ENCODE measurements around the gene SPATC1L.
A peak's percentile ranks its signal among the peaks of the same experiment; 100 is the strongest.

The SPATC1L gene

GRCh38 chr21:46159841-46160656 is 24.2 kb downstream of the SPATC1L start:
- H3K36me3 ChIP-seq (ENCODE audit: insufficient read depth, insufficient read length, low read length) = peaks cover 25% of the 10 kb centered on the region
- peaks cover 12% of the 10 kb centered on the region for H3K4me1 ChIP-seq (ENCODE audit: insufficient read depth, insufficient read length)
- peak overlapping the region; percentile 9 for H3K9ac ChIP-seq (ENCODE audit: insufficient read length, low read depth)
- TF ChIP-seq YY1 (IDR thresholded peaks at IDR 0.05; ENCODE audit: insufficient read depth, insufficient read length) = no peak
- no peak for TF ChIP-seq ZNF274 (IDR thresholded peaks at IDR 0.05; ENCODE audit: low read depth, low read length)
- no peak for TF ChIP-seq SUZ12 (IDR thresholded peaks at IDR 0.05; ENCODE audit: extremely low read depth, insufficient read depth, insufficient read length)
- peaks cover 24% of the 10 kb centered on the region; the same call in 1 of the 2 replicates for H3K9me3 ChIP-seq (ENCODE audit: insufficient read depth, low read length)
- H3K27me3 ChIP-seq (ENCODE audit: insufficient read depth, insufficient read length) = no peaks in the 10 kb centered on the region
- H3K4me3 ChIP-seq (ENCODE audit: insufficient read length, low read depth) = no peak overlapping the region
- no peak for DNase-seq (ENCODE audit: low read depth, low spot score)

- Histone ChIP-seq H3K4me1 (ENCODE audit: insufficient read depth, insufficient read length) (peaks cover 17% of the 10 kb centered on the region), H3K9me3 (ENCODE audit: insufficient read depth, low read length) (peaks cover 24% of the 10 kb centered on the region; the same call in 1 of the 2 replicates), H3K4me3 (ENCODE audit: insufficient read length, low read depth) (no peak overlapping the region), H3K9ac (ENCODE audit: insufficient read length, low read depth) (peak overlapping the region; percentile 9), H3K36me3 (ENCODE audit: insufficient read depth, insufficient read length, low read length) (peaks cover 25% of the 10 kb centered on the region), H3K27me3 (ENCODE audit: insufficient read depth, insufficient read length) (no peaks in the 10 kb centered on the region)
- DNase-seq (ENCODE audit: low read depth, low spot score) = no peak
- TF ChIP-seq ZNF274 (IDR thresholded peaks at IDR 0.05; ENCODE audit: low read depth, low read length) = no peak
- TF ChIP-seq YY1 (IDR thresholded peaks at IDR 0.05; ENCODE audit: insufficient read depth, insufficient read length) = no peak
- no peak for TF ChIP-seq SUZ12 (IDR thresholded peaks at IDR 0.05; ENCODE audit: extremely low read depth, insufficient read depth, insufficient read length)
These were observed 24.9 kb downstream of the SPATC1L start for GRCh38 chr21:46159390-46159789.

- H3K36me3 ChIP-seq (ENCODE audit: insufficient read depth, insufficient read length, low read length) = peaks cover 21% of the 10 kb centered on the region
- H3K9me3 ChIP-seq (ENCODE audit: insufficient read depth, low read length) = peaks cover 24% of the 10 kb centered on the region; the same call in 1 of the 2 replicates
- no peak overlapping the region for H3K9ac ChIP-seq (ENCODE audit: insufficient read length, low read depth)
- no peaks in the 10 kb centered on the region for H3K27me3 ChIP-seq (ENCODE audit: insufficient read depth, insufficient read length)
- no peak overlapping the region for H3K4me3 ChIP-seq (ENCODE audit: insufficient read length, low read depth)
- no peak for DNase-seq (ENCODE audit: low read depth, low spot score)
- peaks cover 19% of the 10 kb centered on the region for H3K4me1 ChIP-seq (ENCODE audit: insufficient read depth, insufficient read length)
- TF ChIP-seq ZNF274 (IDR thresholded peaks at IDR 0.05; ENCODE audit: low read depth, low read length) (no peak), YY1 (IDR thresholded peaks at IDR 0.05; ENCODE audit: insufficient read depth, insufficient read length) (no peak), SUZ12 (IDR thresholded peaks at IDR 0.05; ENCODE audit: extremely low read depth, insufficient read depth, insufficient read length) (no peak)
These were observed 25.5 kb downstream of the SPATC1L start for GRCh38 chr21:46158666-46159300.

GRCh38 chr21:46157987-46158451 is 26.2 kb downstream of the SPATC1L start:
- Histone ChIP-seq H3K9me3 (ENCODE audit: insufficient read depth, low read length) (peaks cover 24% of the 10 kb centered on the region; the same call in 1 of the 2 replicates), H3K4me1 (ENCODE audit: insufficient read depth, insufficient read length) (peaks cover 25% of the 10 kb centered on the region), H3K4me3 (ENCODE audit: insufficient read length, low read depth) (no peak overlapping the region), H3K9ac (ENCODE audit: insufficient read length, low read depth) (no peak overlapping the region), H3K36me3 (ENCODE audit: insufficient read depth, insufficient read length, low read length) (peaks cover 21% of the 10 kb centered on the region), H3K27me3 (ENCODE audit: insufficient read depth, insufficient read length) (no peaks in the 10 kb centered on the region)
- DNase-seq (ENCODE audit: low read depth, low spot score) = no peak
- TF ChIP-seq SUZ12 (IDR thresholded peaks at IDR 0.05; ENCODE audit: extremely low read depth, insufficient read depth, insufficient read length) (no peak), ZNF274 (IDR thresholded peaks at IDR 0.05; ENCODE audit: low read depth, low read length) (no peak), YY1 (IDR thresholded peaks at IDR 0.05; ENCODE audit: insufficient read depth, insufficient read length) (no peak)

GRCh38 chr21:46157396-46157986 is 26.8 kb downstream of the SPATC1L start:
- TF ChIP-seq YY1 (IDR thresholded peaks at IDR 0.05; ENCODE audit: insufficient read depth, insufficient read length) = no peak
- TF ChIP-seq ZNF274 (IDR thresholded peaks at IDR 0.05; ENCODE audit: low read depth, low read length) = no peak
- no peak for TF ChIP-seq SUZ12 (IDR thresholded peaks at IDR 0.05; ENCODE audit: extremely low read depth, insufficient read depth, insufficient read length)
- no peaks in the 10 kb centered on the region for H3K27me3 ChIP-seq (ENCODE audit: insufficient read depth, insufficient read length)
- no peak for DNase-seq (ENCODE audit: low read depth, low spot score)

GRCh38 chr21:46156678-46157077 is 27.6 kb downstream of the SPATC1L start:
- Histone ChIP-seq H3K9ac (ENCODE audit: insufficient read length, low read depth) (no peak overlapping the region), H3K4me1 (ENCODE audit: insufficient read depth, insufficient read length) (peaks cover 33% of the 10 kb centered on the region), H3K36me3 (ENCODE audit: insufficient read depth, insufficient read length, low read length) (peaks cover 21% of the 10 kb centered on the region), H3K4me3 (ENCODE audit: insufficient read length, low read depth) (no peak overlapping the region), H3K9me3 (ENCODE audit: insufficient read depth, low read length) (peaks cover 19% of the 10 kb centered on the region; the same call in 1 of the 2 replicates), H3K27me3 (ENCODE audit: insufficient read depth, insufficient read length) (no peaks in the 10 kb centered on the region)
- DNase-seq (ENCODE audit: low read depth, low spot score) = no peak
- TF ChIP-seq SUZ12 (IDR thresholded peaks at IDR 0.05; ENCODE audit: extremely low read depth, insufficient read depth, insufficient read length) (no peak), ZNF274 (IDR thresholded peaks at IDR 0.05; ENCODE audit: low read depth, low read length) (no peak), YY1 (IDR thresholded peaks at IDR 0.05; ENCODE audit: insufficient read depth, insufficient read length) (no peak)

More at GRCh38 chr21:46157396-46157986, 26.8 kb downstream of the SPATC1L start:
- Histone ChIP-seq H3K36me3 (ENCODE audit: insufficient read depth, insufficient read length, low read length) (peaks cover 21% of the 10 kb centered on the region), H3K9me3 (ENCODE audit: insufficient read depth, low read length) (peaks cover 24% of the 10 kb centered on the region; the same call in 1 of the 2 replicates), H3K4me3 (ENCODE audit: insufficient read length, low read depth) (no peak overlapping the region), H3K9ac (ENCODE audit: insufficient read length, low read depth) (no peak overlapping the region), H3K4me1 (ENCODE audit: insufficient read depth, insufficient read length) (peaks cover 29% of the 10 kb centered on the region)

- H3K27me3 ChIP-seq (ENCODE audit: insufficient read depth, insufficient read length) = no peaks in the 10 kb centered on the region
- H3K9ac ChIP-seq (ENCODE audit: insufficient read length, low read depth) = no peak overlapping the region
- H3K4me1 ChIP-seq (ENCODE audit: insufficient read depth, insufficient read length) = peaks cover 36% of the 10 kb centered on the region
- peaks cover 16% of the 10 kb centered on the region; the same call in 1 of the 2 replicates for H3K9me3 ChIP-seq (ENCODE audit: insufficient read depth, low read length)
- DNase-seq (ENCODE audit: low read depth, low spot score) = no peak
- H3K4me3 ChIP-seq (ENCODE audit: insufficient read length, low read depth) = no peak overlapping the region
- TF ChIP-seq ZNF274 (IDR thresholded peaks at IDR 0.05; ENCODE audit: low read depth, low read length) = no peak
- no peak for TF ChIP-seq SUZ12 (IDR thresholded peaks at IDR 0.05; ENCODE audit: extremely low read depth, insufficient read depth, insufficient read length)
- no peak for TF ChIP-seq YY1 (IDR thresholded peaks at IDR 0.05; ENCODE audit: insufficient read depth, insufficient read length)
- peaks cover 20% of the 10 kb centered on the region for H3K36me3 ChIP-seq (ENCODE audit: insufficient read depth, insufficient read length, low read length)
These were observed 27.9 kb downstream of the SPATC1L start for GRCh38 chr21:46156378-46156645.
